ENCODE data around the gene HSPB8. TPM values are rescaled to one million over a fixed set of nuclear protein-coding genes. Genes with fewer than 3 reads are reported as not detected.

HSPB8 gene
- total and polyA plus RNA-seq, 4 donors = 34.4 to 49.1 (median 40.7) TPM

GRCh38 chr12:119204131-119204530 is 25.4 kb downstream of the HSPB8 start:
- no peak overlapping the region for H3K4me3 ChIP-seq
- no peaks in the 10 kb centered on the region for H3K36me3 ChIP-seq (ENCODE audit: control insufficient read depth in 4 of 4, insufficient read depth in 4 of 4, low read length in 4 of 4)
- H3K27me3 ChIP-seq (ENCODE audit: control insufficient read depth in 3 of 3, insufficient read depth in 3 of 3, low read length in 2 of 3) = no peaks in the 10 kb centered on the region
- peak; percentile 91 to 98 (median 98) for DNase-seq
- H3K4me1 ChIP-seq (ENCODE audit: control insufficient read depth in 5 of 5, insufficient read depth in 5 of 5, low read length in 5 of 5) = peaks cover 5 to 51% (median 18%) of the 10 kb centered on the region in 5 donors
- WGBS, 2 donors = 31 to 54% methylated on average over 2 of the region's 2 CpGs
- ATAC-seq (ENCODE audit: insufficient read depth, low FRiP score) = no peak
- H3K27ac ChIP-seq (ENCODE audit: low read depth in 1 of 2, low read length in 1 of 2) = peak overlapping the region in 1 of 2 donors; percentile 50
- no peak for TF ChIP-seq CTCF (IDR thresholded peaks at IDR 0.05; ENCODE audit: control extremely low read depth, extremely low read depth)
- H3K9me3 ChIP-seq (ENCODE audit: control insufficient read depth in 4 of 4, insufficient read depth in 3 of 4, low read length in 3 of 4) = peaks cover 0 to 2% (median 0%) of the 10 kb centered on the region in 4 donors
- H3K9ac ChIP-seq (ENCODE audit: insufficient read depth in 1 of 2, low read length in 2 of 2) = no peak overlapping the region

- H3K9ac ChIP-seq (ENCODE audit: insufficient read depth in 1 of 2, low read length in 2 of 2) = no peak overlapping the region
- DNase-seq = peak; percentile 65 to 83 (median 82)
- H3K4me1 ChIP-seq (ENCODE audit: control insufficient read depth in 5 of 5, insufficient read depth in 5 of 5, low read length in 5 of 5) = peaks cover 5 to 51% (median 18%) of the 10 kb centered on the region in 5 donors
- ATAC-seq (ENCODE audit: insufficient read depth, low FRiP score) = no peak
- H3K27ac ChIP-seq (ENCODE audit: low read depth in 1 of 2, low read length in 1 of 2) = peak overlapping the region in 1 of 2 donors; percentile 67
- H3K27me3 ChIP-seq (ENCODE audit: control insufficient read depth in 3 of 3, insufficient read depth in 3 of 3, low read length in 2 of 3) = no peaks in the 10 kb centered on the region
- TF ChIP-seq CTCF (IDR thresholded peaks at IDR 0.05; ENCODE audit: control extremely low read depth, extremely low read depth) = no peak
- WGBS, 2 donors = 70 to 81% methylated on average over 7 of the region's 7 CpGs
- no peaks in the 10 kb centered on the region for H3K9me3 ChIP-seq (ENCODE audit: control insufficient read depth in 4 of 4, insufficient read depth in 3 of 4, low read length in 3 of 4)
- H3K4me3 ChIP-seq = no peak overlapping the region
- no peaks in the 10 kb centered on the region for H3K36me3 ChIP-seq (ENCODE audit: control insufficient read depth in 4 of 4, insufficient read depth in 4 of 4, low read length in 4 of 4)
These were observed 26.0 kb downstream of the HSPB8 start for GRCh38 chr12:119204671-119205285.

- 60 to 76% methylated on average over 8 of the region's 8 CpGs for WGBS, 2 donors
- no peak overlapping the region for H3K4me3 ChIP-seq
- no peaks in the 10 kb centered on the region for H3K9me3 ChIP-seq (ENCODE audit: control insufficient read depth in 4 of 4, insufficient read depth in 3 of 4, low read length in 3 of 4)
- no peak overlapping the region for H3K9ac ChIP-seq (ENCODE audit: insufficient read depth in 1 of 2, low read length in 2 of 2)
- H3K4me1 ChIP-seq (ENCODE audit: control insufficient read depth in 5 of 5, insufficient read depth in 5 of 5, low read length in 5 of 5) = peaks cover 3 to 51% (median 14%) of the 10 kb centered on the region in 5 donors
- no peak for TF ChIP-seq CTCF (IDR thresholded peaks at IDR 0.05; ENCODE audit: control extremely low read depth, extremely low read depth)
- no peak for ATAC-seq (ENCODE audit: insufficient read depth, low FRiP score)
- H3K36me3 ChIP-seq (ENCODE audit: control insufficient read depth in 4 of 4, insufficient read depth in 4 of 4, low read length in 4 of 4) = no peaks in the 10 kb centered on the region
- DNase-seq = no peak
- peak overlapping the region in 1 of 2 donors; percentile 51 for H3K27ac ChIP-seq (ENCODE audit: low read depth in 1 of 2, low read length in 1 of 2)
- no peaks in the 10 kb centered on the region for H3K27me3 ChIP-seq (ENCODE audit: control insufficient read depth in 3 of 3, insufficient read depth in 3 of 3, low read length in 2 of 3)
These were observed 27.8 kb downstream of the HSPB8 start for GRCh38 chr12:119206348-119207062.

All from lung (tissue), 12 donors.